Measurements from ENCODE around the gene SLC36A3.

GRCh38 chr5:151318850-151319732 lies 15.5 kb upstream of the SLC36A3 start:
- TF ChIP-seq CTCF (conservative IDR thresholded peaks at IDR 0.05; ENCODE audit: low read depth, low read length) = no peak; the same call in 1 of the 2 replicates
- no peak for TF ChIP-seq POLR2A (IDR thresholded peaks at IDR 0.05; ENCODE audit: low read depth, low read length)
- TF ChIP-seq ELK1 (IDR thresholded peaks at IDR 0.05; ENCODE audit: borderline replicate concordance, low read depth, low read length) = no peak
- no peak for TF ChIP-seq MAFK (IDR thresholded peaks at IDR 0.05; ENCODE audit: low read depth, low read length)

All from IMR-90 (cell line).